Loucy (cell line): Measurements from ENCODE around the gene CYP4F11.

Source experiments
- H2AFZ ChIP-seq: fragments of 200-600 bp; sonication (generic); 2 replicates; pipeline ENCODE4 v1.6.0; 2016; ENCODE audit warnings: antibody characterized with exemption, mild to moderate bottlenecking, low read length, moderate library complexity
- H3F3A ChIP-seq: fragments of 200-600 bp; 2 replicates; pipeline ENCODE4 v1.6.0; 2016; ENCODE audit warnings: antibody characterized with exemption, low read depth, mild to moderate bottlenecking
- H3K27me3 ChIP-seq: fragments of 200-600 bp; sonication (generic); 2 replicates; pipeline ENCODE4 v1.6.1; 2014; ENCODE audit warnings: low read length, mild to moderate bottlenecking; ENCODE audit not compliant: insufficient read depth, poor library complexity, severe bottlenecking
- H3K36me3 ChIP-seq: fragments of 200-600 bp; sonication (generic); 2 replicates; pipeline ENCODE4 v1.6.1; 2016; ENCODE audit warnings: low read length; ENCODE audit not compliant: insufficient read depth
- H3K4me1 ChIP-seq: fragments of 200-600 bp; sonication (generic); 2 replicates; pipeline ENCODE4 v1.5.1; 2014; ENCODE audit warnings: low read length, mild to moderate bottlenecking; ENCODE audit not compliant: insufficient read depth, poor library complexity, severe bottlenecking
- H3K4me2 ChIP-seq: fragments of 200-600 bp; sonication (generic); 2 replicates; pipeline ENCODE4 v1.6.0; 2014; ENCODE audit warnings: antibody characterized with exemption, low read length, low read depth, mild to moderate bottlenecking; ENCODE audit not compliant: poor library complexity, severe bottlenecking
- H3K4me3 ChIP-seq: fragments of 200-600 bp; sonication (generic); 2 replicates; pipeline ENCODE4 v1.5.1; 2014; ENCODE audit warnings: low read length, mild to moderate bottlenecking, mixed read lengths; ENCODE audit not compliant: poor library complexity, severe bottlenecking
- H3K79me2 ChIP-seq: fragments of 200-600 bp; sonication (generic); 2 replicates; pipeline ENCODE4 v1.6.1; 2014; ENCODE audit warnings: low read length; ENCODE audit not compliant: insufficient read depth
- H3K9ac ChIP-seq: fragments of 200-600 bp; sonication (generic); 2 replicates; pipeline ENCODE4 v1.6.0; 2014; ENCODE audit warnings: mild to moderate bottlenecking, low read depth, low read length, moderate library complexity; ENCODE audit not compliant: poor library complexity, severe bottlenecking
- H3K9me2 ChIP-seq: fragments of 200-600 bp; sonication (generic); replicated peaks from 2 replicates; pipeline ENCODE4 v1.6.1; 2016; ENCODE audit warnings: low read depth, low read length, mixed read lengths
- H3K9me3 ChIP-seq: fragments of 200-600 bp; sonication (generic); 2 replicates; pipeline ENCODE4 v1.6.1; 2014; ENCODE audit warnings: mild to moderate bottlenecking, antibody characterized with exemption, low read length, low read depth; ENCODE audit not compliant: insufficient read depth
- H4K20me1 ChIP-seq: fragments of 200-600 bp; sonication (generic); 2 replicates; pipeline ENCODE4 v1.6.0; 2014; ENCODE audit warnings: antibody characterized with exemption, low read length, mild to moderate bottlenecking; ENCODE audit not compliant: insufficient read depth, poor library complexity, severe bottlenecking
- CTCF ChIP-seq: fragments of 200-600 bp; sonication (generic); conservative IDR thresholded peaks from 2 replicates; pipeline ENCODE4 v1.5.1; 2014; ENCODE audit warnings: mild to moderate bottlenecking, antibody characterized with exemption, low read length
- EZH2phosphoT487 ChIP-seq: fragments of 200-600 bp; IDR thresholded peaks from 2 replicates; pipeline ENCODE4 v1.6.1; 2018; ENCODE audit warnings: antibody characterized with exemption, mild to moderate bottlenecking, moderate library complexity, borderline replicate concordance

Gene CYP4F11

GRCh38 chr19:15954820-15955219, 20.5 kb upstream of the CYP4F11 start:
- Histone ChIP-seq H2AFZ (no peak overlapping the region), H3K36me3 (no peaks in the 10 kb centered on the region), H3F3A (no peaks in the 10 kb centered on the region), H3K9me3 (no peaks in the 10 kb centered on the region), H3K4me2 (no peak overlapping the region), H3K27me3 (no peaks in the 10 kb centered on the region), H3K4me1 (no peaks in the 10 kb centered on the region), H3K4me3 (no peak overlapping the region), H4K20me1 (no peaks in the 10 kb centered on the region), H3K79me2 (no peaks in the 10 kb centered on the region), H3K9me2 (no peaks in the 10 kb centered on the region), H3K9ac (no peak overlapping the region)
- TF ChIP-seq EZH2phosphoT487 (no peak), CTCF (no peak)

GRCh38 chr19:15948223-15949058, 14.1 kb upstream of the CYP4F11 start, which contains the start of gene OR10H4:
TSS of gene OR10H4 (plus strand) at chr19:15949008. CDS start at chr19:15949008, 0 bp downstream.
- Histone ChIP-seq H3K9me2 (no peaks in the 10 kb centered on the region), H3K9me3 (peaks cover 12% of the 10 kb centered on the region), H3K27me3 (no peaks in the 10 kb centered on the region), H3K36me3 (no peaks in the 10 kb centered on the region), H4K20me1 (no peaks in the 10 kb centered on the region), H2AFZ (no peak within 1 kb of the TSS), H3K9ac (no peak within 1 kb of the TSS), H3K4me2 (no peak within 1 kb of the TSS), H3K79me2 (no peaks in the 10 kb centered on the region), H3K4me1 (no peaks in the 10 kb centered on the region), H3K4me3 (no peak within 1 kb of the TSS), H3F3A (no peaks in the 10 kb centered on the region)
- TF ChIP-seq CTCF: no peak
- no peak for TF ChIP-seq EZH2phosphoT487

- no peaks in the 10 kb centered on the region for H3K4me1 ChIP-seq
- no peak overlapping the region for H3K4me3 ChIP-seq
- H2AFZ ChIP-seq: no peak overlapping the region
- no peaks in the 10 kb centered on the region for H3K9me2 ChIP-seq
- no peaks in the 10 kb centered on the region for H3K36me3 ChIP-seq
- no peak for TF ChIP-seq CTCF
- TF ChIP-seq EZH2phosphoT487: no peak
- no peaks in the 10 kb centered on the region for H3F3A ChIP-seq
- H3K79me2 ChIP-seq: no peaks in the 10 kb centered on the region
- H3K4me2 ChIP-seq: no peak overlapping the region
- H3K27me3 ChIP-seq: no peaks in the 10 kb centered on the region
- H3K9me3 ChIP-seq: peaks cover 12% of the 10 kb centered on the region
- no peaks in the 10 kb centered on the region for H4K20me1 ChIP-seq
- H3K9ac ChIP-seq: no peak overlapping the region
Observed at GRCh38 chr19:15945301-15945700, 11.0 kb upstream of the CYP4F11 start.
